HepG2 (cell line): ENCODE measurements around the gene ZNF514. TPM values are rescaled to one million over a fixed set of nuclear protein-coding genes. Genes with fewer than 3 reads are reported as not detected.
A peak's percentile ranks its signal among the peaks of the same experiment; 100 is the strongest.

Source experiments
- EEA1 ChIP-seq: sonication (generic); formaldehyde crosslinking; IDR thresholded peaks from 2 replicates; pipeline ENCODE4 v1.5.1; 2020; ENCODE audit warnings: mild to moderate bottlenecking, missing genetic modification reagents, borderline replicate concordance
- JDP2 ChIP-seq: sonication (generic); formaldehyde crosslinking; IDR thresholded peaks from 2 replicates; pipeline ENCODE4 v1.8.1; 2022; ENCODE audit warnings: missing genetic modification reagents, borderline replicate concordance
- KAT7 ChIP-seq: IDR thresholded peaks from 2 replicates; pipeline ENCODE4 v1.6.1; 2018; ENCODE audit warnings: borderline replicate concordance, missing compliant biosample characterization
- NCOA5 ChIP-seq: sonication (generic); formaldehyde crosslinking; IDR thresholded peaks from 2 replicates; pipeline ENCODE4 v1.4.0; 2020; ENCODE audit warnings: missing genetic modification reagents
- RARA ChIP-seq: IDR thresholded peaks from 2 replicates; pipeline ENCODE4 v1.6.1; 2016; ENCODE audit warnings: missing genetic modification reagents, missing compliant biosample characterization
- SKIL ChIP-seq: sonication (generic); formaldehyde crosslinking; IDR thresholded peaks from 2 replicates; pipeline ENCODE4 v1.8.0; 2022; ENCODE audit warnings: missing genetic modification reagents, mild to moderate bottlenecking, moderate library complexity, borderline replicate concordance
- SOX5 ChIP-seq: IDR thresholded peaks from 2 replicates; pipeline ENCODE4 v1.6.1; 2016; ENCODE audit warnings: borderline replicate concordance
- SP2 ChIP-seq: sonication (generic); formaldehyde crosslinking; IDR thresholded peaks from 2 replicates; pipeline ENCODE4 v1.5.1; 2020; ENCODE audit warnings: mild to moderate bottlenecking, missing genetic modification reagents
- SP5 ChIP-seq: IDR thresholded peaks from 2 replicates; pipeline ENCODE4 v1.6.1; 2016; ENCODE audit warnings: low read depth, borderline replicate concordance
- STAG1 ChIP-seq: sonication (generic); formaldehyde crosslinking; IDR thresholded peaks from 2 replicates; pipeline ENCODE4 v1.4.0; 2020; ENCODE audit warnings: missing genetic modification reagents
- TEAD3 ChIP-seq: optimal IDR thresholded peaks from 2 replicates; pipeline ENCODE3; 2016; ENCODE audit warnings: borderline replicate concordance
- ZNF33A ChIP-seq: sonication (generic); formaldehyde crosslinking; IDR thresholded peaks from 2 replicates; pipeline ENCODE4 v1.5.1; 2020; ENCODE audit warnings: missing genetic modification reagents, mild to moderate bottlenecking, moderate library complexity, borderline replicate concordance
- ZNF646 ChIP-seq: sonication (generic); formaldehyde crosslinking; IDR thresholded peaks from 2 replicates; pipeline ENCODE4 v1.9.0; 2021; ENCODE audit warnings: mild to moderate bottlenecking, missing genetic modification reagents
- ZNF768 ChIP-seq: sonication (generic); formaldehyde crosslinking; IDR thresholded peaks from 2 replicates; pipeline ENCODE4 v1.4.0; 2020; ENCODE audit warnings: missing genetic modification reagents
- polyA plus RNA-seq, 8 experiments: library from polyadenylated mRNA; depleted of rRNA in 3 of 8; stranded (reverse) in 7 of 8; unstranded in 1 of 8; fragments of >200 nt; fragmentation: Illumina TruSeq in 4 of 8; extraction: Trizol in 4 of 8; gene quantifications; 2 replicates each; pipeline versions ENCODE4 v1.2.1 to v1.2.3, GENCODE V29; 2011 to 2016; ENCODE audit warnings: low read depth in 4 of 8, missing spikeins in 1 of 8, mixed read lengths in 1 of 8; ENCODE audit not compliant: insufficient read depth in 1 of 8
- total RNA-seq, 5 experiments: library from RNA; depleted of rRNA; stranded (reverse); fragments of >200 nt; fragmentation: Illumina TruSeq; extraction: Trizol; gene quantifications; 2 replicates each; pipeline ENCODE4 v1.2.3, GENCODE V29; 2016; ENCODE audit warnings: low read depth in 1 of 5
- TF ChIP-seq, protein P1 (sequence below): sonication (generic); formaldehyde crosslinking; IDR thresholded peaks from 2 replicates; pipeline ENCODE4 v1.5.1; 2020; ENCODE audit warnings: missing genetic modification reagents, mild to moderate bottlenecking, borderline replicate concordance
- TF ChIP-seq, protein P2 (sequence below): IDR thresholded peaks from 2 replicates; pipeline ENCODE4 v1.6.1; 2012; ENCODE audit warnings: low read length, improper control_type of control experiment

Gene ZNF514
- total and polyA plus RNA-seq, 2 of the 13 experiments (the other 11 are each of a cell fraction or from before 2014, with no cell fraction given) = 15.2 to 18.7 TPM

GRCh38 chr2:95158891-95159619, 593 bp downstream of the ZNF514 start (continued):
- no peak for TF ChIP-seq ZNF646 (CRISPR knock-in tag)
- peak; percentile 32; the same call in 1 of the 2 replicates for TF ChIP-seq SP2 (CRISPR knock-in tag)
- TF ChIP-seq ZNF768 (CRISPR knock-in tag) = peak; percentile 48; the same call in 1 of the 2 replicates
- TF ChIP-seq SOX5 (CRISPR knock-in tag) = no peak
- TF ChIP-seq, protein P1, sequence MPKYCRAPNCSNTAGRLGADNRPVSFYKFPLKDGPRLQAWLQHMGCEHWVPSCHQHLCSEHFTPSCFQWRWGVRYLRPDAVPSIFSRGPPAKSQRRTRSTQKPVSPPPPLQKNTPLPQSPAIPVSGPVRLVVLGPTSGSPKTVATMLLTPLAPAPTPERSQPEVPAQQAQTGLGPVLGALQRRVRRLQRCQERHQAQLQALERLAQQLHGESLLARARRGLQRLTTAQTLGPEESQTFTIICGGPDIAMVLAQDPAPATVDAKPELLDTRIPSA = no peak; the same call in 1 of the 2 replicates
- TF ChIP-seq SKIL (CRISPR knock-in tag) = no peak
- TF ChIP-seq ZNF33A (CRISPR knock-in tag) = no peak
- TF ChIP-seq NCOA5 (CRISPR knock-in tag) = no peak
- TF ChIP-seq RARA (CRISPR knock-in tag) = no peak
- no peak for TF ChIP-seq SP5 (CRISPR knock-in tag)
- TF ChIP-seq TEAD3 (CRISPR knock-in tag) = peak; percentile 14
- TF ChIP-seq KAT7 (CRISPR knock-in tag) = no peak
- TF ChIP-seq, protein P2, sequence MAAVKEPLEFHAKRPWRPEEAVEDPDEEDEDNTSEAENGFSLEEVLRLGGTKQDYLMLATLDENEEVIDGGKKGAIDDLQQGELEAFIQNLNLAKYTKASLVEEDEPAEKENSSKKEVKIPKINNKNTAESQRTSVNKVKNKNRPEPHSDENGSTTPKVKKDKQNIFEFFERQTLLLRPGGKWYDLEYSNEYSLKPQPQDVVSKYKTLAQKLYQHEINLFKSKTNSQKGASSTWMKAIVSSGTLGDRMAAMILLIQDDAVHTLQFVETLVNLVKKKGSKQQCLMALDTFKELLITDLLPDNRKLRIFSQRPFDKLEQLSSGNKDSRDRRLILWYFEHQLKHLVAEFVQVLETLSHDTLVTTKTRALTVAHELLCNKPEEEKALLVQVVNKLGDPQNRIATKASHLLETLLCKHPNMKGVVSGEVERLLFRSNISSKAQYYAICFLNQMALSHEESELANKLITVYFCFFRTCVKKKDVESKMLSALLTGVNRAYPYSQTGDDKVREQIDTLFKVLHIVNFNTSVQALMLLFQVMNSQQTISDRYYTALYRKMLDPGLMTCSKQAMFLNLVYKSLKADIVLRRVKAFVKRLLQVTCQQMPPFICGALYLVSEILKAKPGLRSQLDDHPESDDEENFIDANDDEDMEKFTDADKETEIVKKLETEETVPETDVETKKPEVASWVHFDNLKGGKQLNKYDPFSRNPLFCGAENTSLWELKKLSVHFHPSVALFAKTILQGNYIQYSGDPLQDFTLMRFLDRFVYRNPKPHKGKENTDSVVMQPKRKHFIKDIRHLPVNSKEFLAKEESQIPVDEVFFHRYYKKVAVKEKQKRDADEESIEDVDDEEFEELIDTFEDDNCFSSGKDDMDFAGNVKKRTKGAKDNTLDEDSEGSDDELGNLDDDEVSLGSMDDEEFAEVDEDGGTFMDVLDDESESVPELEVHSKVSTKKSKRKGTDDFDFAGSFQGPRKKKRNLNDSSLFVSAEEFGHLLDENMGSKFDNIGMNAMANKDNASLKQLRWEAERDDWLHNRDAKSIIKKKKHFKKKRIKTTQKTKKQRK = no peak
- no peak for TF ChIP-seq STAG1 (CRISPR knock-in tag)
- no peak for TF ChIP-seq JDP2 (CRISPR knock-in tag)
- TF ChIP-seq EEA1 (CRISPR knock-in tag) = 0 out of 2 replicates have a peak, but pooled peaks have one; percentile 55
